Activated T-cell treated with anti-CD3 and anti-CD28 coated beads, Interleukin-2, amount 50 U/mL, for 72 hours (primary cell): ENCODE measurements around the gene MST1R. TPM values are rescaled to one million over a fixed set of nuclear protein-coding genes. Genes with fewer than 3 reads are reported as not detected.
"Not testable (repeated sequence)": the region's sequence is repeated elsewhere in the genome, so short reads cannot be mapped to it uniquely, and the experiment has no call there.

Source experiments
- ATAC-seq, 2 donors: fragments of 150-1000 bp; cut with Tn5 transposase; replicated peaks in 1 of 2; 2 replicates each; pipeline ENCODE4 v1.10.0; 2021; ENCODE audit warnings: moderate library complexity in 2 of 2, mild to moderate bottlenecking in 1 of 2
- DNase-seq, 2 donors: peaks; one replicate each; pipeline ENCODE4 v3.0.0; 2021 to 2022; ENCODE audit warnings: mixed read lengths in 1 of 2
- H3K27ac Mint-ChIP-seq: one replicate; pipeline ENCODE4 v1.8.0; 2022; ENCODE audit warnings: mild to moderate bottlenecking, moderate library complexity, mixed read lengths
- H3K27me3 Mint-ChIP-seq: one replicate; pipeline ENCODE4 v1.8.0; 2022; ENCODE audit warnings: low read depth, mixed read lengths
- H3K36me3 Mint-ChIP-seq, 2 donors: one replicate each; pipeline ENCODE4 v1.8.0; 2022; ENCODE audit warnings: mixed read lengths in 2 of 2, mild to moderate bottlenecking in 1 of 2; ENCODE audit not compliant: insufficient read depth in 2 of 2
- H3K4me1 Mint-ChIP-seq: one replicate; pipeline ENCODE4 v1.8.0; 2022; ENCODE audit warnings: low read depth, mixed read lengths
- H3K4me3 Mint-ChIP-seq, 2 donors: one replicate each; pipeline ENCODE4 v1.8.0; 2022; ENCODE audit warnings: mild to moderate bottlenecking in 2 of 2, mixed read lengths in 2 of 2, moderate library complexity in 2 of 2
- H3K9me3 Mint-ChIP-seq, 2 donors: one replicate each; pipeline ENCODE4 v1.8.0; 2022; ENCODE audit warnings: mixed read lengths in 2 of 2
- total RNA-seq, 2 donors: library from RNA; stranded (reverse); gene quantifications; one replicate each; pipeline ENCODE4 v1.2.3, GENCODE V29; 2022

Gene MST1R
- total RNA-seq = 1 to 10 TPM in 1 of 2 donors, under 1 TPM in 1; 0.84 to 2.4 TPM

GRCh38 chr3:49903451-49904424, at the start of gene MST1R:
MST1R (minus strand) TSS chr3:49903873; CDS start chr3:49903609, 264 bp downstream.
- Mint-ChIP-seq H3K36me3 (no peaks in the 10 kb centered on the region), H3K4me1 (peaks cover 15% of the 10 kb centered on the region), H3K27me3 (no peaks in the 10 kb centered on the region), H3K27ac (peak within 1 kb of the TSS; percentile 47), H3K4me3 (peak within 1 kb of the TSS; percentile 84 to 91), H3K9me3 (no peaks in the 10 kb centered on the region)
- ATAC-seq (peak; percentile 98 to 99), DNase-seq (peak; percentile 92 to 94)

DNA sequence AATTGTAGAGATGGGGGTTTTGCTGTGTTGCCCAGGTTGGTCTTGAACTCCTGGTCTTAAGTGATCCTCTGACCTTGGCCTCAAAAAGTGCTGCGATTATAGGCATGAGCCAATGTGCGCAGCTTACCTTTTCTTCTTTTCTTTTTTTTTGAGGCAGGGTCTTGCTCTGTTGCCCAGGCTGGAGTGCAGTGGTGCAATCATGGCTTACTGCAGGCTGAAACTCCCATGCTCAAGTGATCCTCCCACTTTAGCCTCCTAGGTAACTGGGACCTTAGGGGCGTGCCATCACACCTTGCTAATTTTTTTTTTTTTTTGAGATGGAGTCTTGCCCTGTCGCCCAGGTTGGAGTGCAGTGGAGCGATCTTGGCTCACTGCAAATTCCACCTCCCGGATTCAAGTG, 49.3 kb upstream of the MST1R start:
- H3K27ac Mint-ChIP-seq = no peak overlapping the region
- H3K36me3 Mint-ChIP-seq = peaks cover 2 to 3% of the 10 kb centered on the region in 2 donors
- ATAC-seq (no peak), DNase-seq (no peak)
- H3K9me3 Mint-ChIP-seq = no peaks in the 10 kb centered on the region
- H3K4me3 Mint-ChIP-seq = no peak overlapping the region
- H3K27me3 Mint-ChIP-seq = no peaks in the 10 kb centered on the region
- peaks cover 20% of the 10 kb centered on the region for H3K4me1 Mint-ChIP-seq

GRCh38 chr3:49942651-49943050, 39.0 kb upstream of the MST1R start:
- Mint-ChIP-seq H3K27ac (no peak overlapping the region), H3K36me3 (peaks cover 4 to 16% of the 10 kb centered on the region in 2 donors), H3K4me1 (peaks cover 34% of the 10 kb centered on the region), H3K27me3 (no peaks in the 10 kb centered on the region), H3K4me3 (peak overlapping the region in 1 of 2 donors; percentile 28), H3K9me3 (no peaks in the 10 kb centered on the region)
- DNase-seq (no peak), ATAC-seq (no peak)

GRCh38 chr3:49940667-49941249, 37.1 kb upstream of the MST1R start:
- no peaks in the 10 kb centered on the region for H3K27me3 Mint-ChIP-seq
- ATAC-seq = no peak
- peaks cover 28% of the 10 kb centered on the region for H3K4me1 Mint-ChIP-seq
- peak overlapping the region; percentile 89 for H3K27ac Mint-ChIP-seq
- peaks cover 4 to 13% of the 10 kb centered on the region in 2 donors for H3K36me3 Mint-ChIP-seq
- DNase-seq = no peak
- no peaks in the 10 kb centered on the region for H3K9me3 Mint-ChIP-seq
- H3K4me3 Mint-ChIP-seq = peak overlapping the region; percentile 91 to 95

DNA sequence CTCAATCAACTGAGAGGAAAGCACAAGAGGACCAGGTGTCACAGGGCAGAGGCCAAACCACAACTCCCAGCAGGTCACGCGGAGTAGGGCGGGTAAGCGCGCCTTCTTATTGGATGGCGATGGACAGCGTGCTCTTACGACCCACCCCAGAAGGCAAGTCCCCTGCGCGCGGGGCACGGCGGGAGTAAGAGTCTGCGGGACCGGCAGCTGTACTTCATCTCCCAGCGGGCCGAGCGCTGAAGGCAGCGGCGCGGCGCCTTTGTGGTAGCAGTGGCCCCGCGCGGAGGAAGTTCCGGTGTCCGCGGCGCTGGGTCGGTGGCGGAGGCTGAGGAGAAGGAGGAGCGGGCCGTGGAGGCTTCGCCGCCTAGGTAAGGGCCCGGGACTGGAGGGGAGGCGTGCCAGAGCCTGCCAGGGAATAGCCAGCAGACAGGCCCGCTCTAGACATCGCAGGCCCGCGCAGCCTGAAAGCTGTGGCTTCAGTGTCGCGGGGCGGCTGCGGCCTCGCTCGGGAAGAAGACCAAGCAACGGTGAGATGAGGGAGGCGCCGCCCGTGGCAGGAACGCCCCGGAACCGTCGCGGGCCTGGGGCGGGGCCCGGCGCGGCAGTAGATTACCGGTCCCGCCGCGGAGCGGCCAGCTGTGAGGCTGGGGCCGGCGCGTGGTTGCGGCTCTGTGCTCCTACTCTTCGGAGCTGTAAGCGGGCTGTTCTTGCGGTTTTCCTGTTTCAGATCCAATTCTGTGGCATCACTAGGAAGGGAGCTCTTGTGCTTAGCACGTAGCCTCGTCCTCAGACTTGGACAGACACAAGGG, 36.4 kb upstream of the MST1R start, which contains the start of gene RBM6:
TSS of gene RBM6 (plus strand) at position 293 of the 809 bp plus-strand sequence. CDS start 22,492 bp downstream, outside the sequence.
- peak; percentile 96 to 97 for ATAC-seq
- DNase-seq = peak; percentile 96 to 97
- H3K27ac Mint-ChIP-seq = peak within 1 kb of the TSS; percentile 89
- H3K27me3 Mint-ChIP-seq = no peaks in the 10 kb centered on the region
- peaks cover 28% of the 10 kb centered on the region for H3K4me1 Mint-ChIP-seq
- peaks cover 4 to 10% of the 10 kb centered on the region in 2 donors for H3K36me3 Mint-ChIP-seq
- H3K4me3 Mint-ChIP-seq = peak within 1 kb of the TSS; percentile 91 to 95
- H3K9me3 Mint-ChIP-seq = no peaks in the 10 kb centered on the region

DNA sequence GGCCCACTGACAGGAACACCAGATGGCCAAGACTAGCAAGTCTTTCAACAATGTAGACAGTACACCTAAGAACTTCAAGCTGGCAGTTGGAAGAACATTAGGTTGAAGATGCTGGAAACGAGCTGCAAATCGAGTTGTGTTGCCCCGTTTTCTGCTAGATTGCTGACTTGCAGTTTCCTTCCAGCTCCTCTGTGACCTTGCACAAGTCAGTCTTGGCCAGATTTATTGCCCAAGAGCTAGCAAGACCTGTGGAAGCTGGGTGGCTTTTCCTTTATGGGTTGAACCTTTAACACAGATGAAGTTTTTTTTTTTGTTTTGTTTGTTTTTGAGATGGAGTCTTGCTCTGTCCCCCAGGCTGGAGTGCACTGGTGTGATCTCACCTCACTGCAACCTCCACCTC, 33.4 kb upstream of the MST1R start:
- DNase-seq (no peak), ATAC-seq (no peak)
- Mint-ChIP-seq H3K9me3 (no peaks in the 10 kb centered on the region), H3K4me3 (no peak overlapping the region), H3K27me3 (no peaks in the 10 kb centered on the region), H3K4me1 (peaks cover 22% of the 10 kb centered on the region), H3K36me3 (peaks cover 0 to 1% of the 10 kb centered on the region in 2 donors), H3K27ac (no peak overlapping the region)

GRCh38 chr3:49932281-49932680, 28.6 kb upstream of the MST1R start:
- not testable (repeated sequence) for H3K9me3 Mint-ChIP-seq, DNase-seq, H3K27ac Mint-ChIP-seq, H3K36me3 Mint-ChIP-seq, H3K27me3 Mint-ChIP-seq, H3K4me3 Mint-ChIP-seq, ATAC-seq
- peaks cover 30% of the 10 kb centered on the region for H3K4me1 Mint-ChIP-seq

DNA sequence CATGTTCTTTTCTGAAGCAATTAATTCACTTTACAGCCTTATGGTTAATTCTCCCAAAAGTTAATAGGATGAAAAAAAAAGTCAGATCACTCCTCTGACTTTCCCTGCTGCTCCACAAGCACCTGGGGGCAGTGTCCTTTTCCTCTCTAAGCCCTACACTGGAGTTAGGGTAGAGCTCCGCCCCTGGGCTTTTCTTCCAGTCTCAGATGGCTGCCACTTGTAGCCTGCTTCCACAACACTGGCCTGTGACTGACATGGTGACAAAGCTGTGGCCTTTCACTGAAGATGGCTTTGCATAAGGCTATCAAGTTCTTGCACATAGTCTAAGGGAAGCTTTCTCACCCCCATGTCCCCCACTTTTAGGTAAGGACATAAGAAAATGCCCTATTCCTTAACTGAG, 27.2 kb upstream of the MST1R start:
- no peaks in the 10 kb centered on the region for H3K9me3 Mint-ChIP-seq
- ATAC-seq (no peak), DNase-seq (no peak)
- no peak overlapping the region for H3K27ac Mint-ChIP-seq
- H3K4me3 Mint-ChIP-seq = peak overlapping the region; percentile 9 to 18
- no peaks in the 10 kb centered on the region for H3K27me3 Mint-ChIP-seq
- H3K36me3 Mint-ChIP-seq = no peaks in the 10 kb centered on the region
- H3K4me1 Mint-ChIP-seq = peaks cover 30% of the 10 kb centered on the region

GRCh38 chr3:49930168-49930690, 26.6 kb upstream of the MST1R start:
- H3K27me3 Mint-ChIP-seq = no peaks in the 10 kb centered on the region
- H3K4me3 Mint-ChIP-seq = peak overlapping the region; percentile 88 to 91

GRCh38 chr3:49929291-49930167, 25.9 kb upstream of the MST1R start, which contains the start of gene MON1A:
MON1A (minus strand) TSS chr3:49929811; CDS start chr3:49913346, 16,465 bp downstream.
- DNase-seq (peak; percentile 95 to 96), ATAC-seq (peak; percentile 99)
- Mint-ChIP-seq H3K27ac (peak within 1 kb of the TSS; percentile 94), H3K4me1 (peaks cover 30% of the 10 kb centered on the region), H3K27me3 (no peaks in the 10 kb centered on the region), H3K36me3 (no peaks in the 10 kb centered on the region), H3K4me3 (peak within 1 kb of the TSS; percentile 88 to 91), H3K9me3 (no peaks in the 10 kb centered on the region)

More at GRCh38 chr3:49930168-49930690, 26.6 kb upstream of the MST1R start:
- H3K9me3 Mint-ChIP-seq = no peaks in the 10 kb centered on the region
- DNase-seq = no peak
- H3K4me1 Mint-ChIP-seq = peaks cover 30% of the 10 kb centered on the region
- ATAC-seq = no peak
- H3K36me3 Mint-ChIP-seq = no peaks in the 10 kb centered on the region
- H3K27ac Mint-ChIP-seq = peak overlapping the region; percentile 94

DNA sequence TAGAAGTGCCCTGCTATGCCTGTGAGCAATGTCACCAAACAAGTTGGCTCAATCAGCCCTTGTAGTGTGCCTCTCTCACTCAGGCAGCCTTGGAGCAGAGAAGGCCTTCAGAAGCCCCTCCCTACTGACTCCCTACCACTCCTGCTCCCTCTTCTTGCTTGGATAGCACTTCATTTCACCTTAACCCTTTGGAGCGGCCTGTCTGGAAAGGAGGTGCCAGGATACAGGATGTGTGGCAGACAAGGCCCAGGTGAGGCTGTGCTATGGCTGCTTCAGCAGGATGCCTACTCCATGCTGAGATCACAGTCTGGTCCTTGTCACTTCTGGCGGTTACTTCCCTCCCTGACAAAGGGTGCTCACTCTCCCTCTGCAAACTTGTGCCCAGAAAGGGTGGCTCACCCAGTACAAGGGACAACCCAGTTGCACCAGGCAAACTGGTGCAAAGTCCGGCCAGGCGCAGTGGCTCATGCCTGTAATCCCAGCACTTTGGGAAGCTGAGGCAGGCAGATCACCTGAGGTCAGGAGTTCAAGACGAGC, 24.9 kb upstream of the MST1R start:
- Mint-ChIP-seq H3K9me3 (no peaks in the 10 kb centered on the region), H3K36me3 (no peaks in the 10 kb centered on the region), H3K27me3 (no peaks in the 10 kb centered on the region), H3K4me1 (peaks cover 30% of the 10 kb centered on the region), H3K4me3 (peak overlapping the region; percentile 88 to 91), H3K27ac (no peak overlapping the region)
- no peak for ATAC-seq
- no peak for DNase-seq
